GM10266 (cell line): ENCODE data around the gene CEBPG.

Experiments used
- DNase-seq: peaks from one replicate; pipeline ENCODE4 v3.0.0; 2012; ENCODE audit errors: extremely low spot score
- CTCF ChIP-seq: IDR thresholded peaks from 2 replicates; pipeline ENCODE4 v1.5.1; 2012; ENCODE audit warnings: mild to moderate bottlenecking, low read depth; ENCODE audit not compliant: control insufficient read depth, insufficient read depth; ENCODE audit errors: missing control alignments

CEBPG gene

DNA sequence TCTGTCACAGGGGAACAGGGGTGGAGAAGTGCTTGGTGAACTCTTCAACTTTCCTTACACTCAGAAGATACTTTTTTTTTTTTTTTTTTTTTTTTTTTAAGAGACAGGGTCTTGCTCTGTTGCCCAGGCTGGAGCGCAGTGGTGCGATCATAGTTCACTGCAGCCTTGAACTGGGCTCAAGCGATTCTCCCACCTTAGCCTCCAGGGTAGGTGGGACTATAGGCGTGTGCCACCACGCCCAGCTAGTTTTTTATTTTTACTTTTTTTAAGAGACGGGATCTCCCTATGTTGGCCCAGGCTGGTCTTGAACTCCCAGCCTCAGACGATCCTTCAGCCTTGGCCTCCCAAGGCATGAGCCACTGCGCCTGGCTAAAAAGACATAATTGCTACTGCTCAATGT is 11.5 kb downstream of the CEBPG start:
- DNase-seq: no peak
- TF ChIP-seq CTCF: no peak

DNA sequence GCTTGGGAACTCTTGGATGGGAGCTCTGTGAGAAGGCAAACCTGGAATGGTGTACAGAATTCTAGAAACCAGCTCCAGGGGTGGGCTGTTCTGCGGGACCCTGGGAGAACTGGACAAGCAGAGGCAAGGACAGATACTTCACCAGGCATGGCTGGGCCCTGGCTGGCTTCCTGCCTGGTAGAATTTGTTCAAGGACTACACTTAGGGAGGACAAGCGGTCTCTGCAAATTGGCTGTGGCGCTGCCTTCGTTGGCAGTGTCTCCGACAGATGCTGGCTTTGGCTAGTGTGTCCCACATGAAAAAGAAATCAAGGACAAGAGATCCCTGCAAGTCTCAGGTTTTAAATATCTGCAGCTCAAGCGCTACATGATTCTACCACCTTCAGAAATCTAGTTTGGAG is 12.4 kb downstream of the CEBPG start:
- no peak for TF ChIP-seq CTCF
- no peak for DNase-seq

- TF ChIP-seq CTCF: no peak
- no peak for DNase-seq
Observed at GRCh38 chr19:33386361-33386858, 12.9 kb downstream of the CEBPG start.

DNA sequence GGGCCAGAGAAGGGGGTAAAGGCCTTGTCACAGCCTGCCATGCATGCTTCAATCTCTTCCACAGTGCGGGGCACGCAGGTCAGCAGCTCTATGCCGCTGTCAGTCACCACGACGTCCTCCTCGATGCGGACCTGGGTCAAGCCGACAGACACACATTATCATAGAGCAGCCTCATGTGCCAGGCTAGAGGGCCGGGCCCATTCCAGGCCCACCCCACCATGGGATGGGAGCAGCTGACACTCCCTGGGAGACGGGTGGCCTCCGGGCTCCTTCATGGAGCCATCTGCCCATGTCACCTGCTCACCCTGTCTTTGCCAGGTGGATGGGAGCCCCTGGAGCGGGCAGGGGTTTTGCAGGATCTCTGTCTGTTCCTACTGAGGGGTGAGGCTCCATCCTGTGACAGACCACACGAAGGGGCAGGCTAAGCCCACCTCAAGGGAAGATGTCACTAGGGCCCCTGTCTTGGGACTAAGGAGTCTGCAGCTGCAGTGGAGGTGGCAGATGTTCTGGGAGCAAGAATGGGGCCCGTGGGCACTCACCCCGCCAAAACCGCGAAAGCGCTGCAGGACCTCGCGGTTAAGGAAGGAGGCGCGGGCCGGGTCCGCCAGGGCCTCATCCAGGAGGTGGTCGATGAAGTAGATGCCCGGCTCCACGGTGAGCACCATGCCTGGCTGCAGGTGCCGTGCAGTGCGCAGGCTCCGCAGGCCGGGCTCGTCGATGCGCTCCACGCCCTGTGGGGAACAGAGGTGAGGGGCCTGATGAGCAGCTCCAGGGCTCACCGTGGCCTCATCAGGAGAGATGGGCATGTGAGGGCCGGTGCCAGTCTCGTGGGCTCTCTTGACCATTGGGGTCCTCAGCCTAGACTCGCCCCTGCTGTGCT is 14.1 kb downstream of the CEBPG start:
- no peak for TF ChIP-seq CTCF
- no peak for DNase-seq

GRCh38 chr19:33388231-33388724 is 14.8 kb downstream of the CEBPG start:
- no peak for DNase-seq
- TF ChIP-seq CTCF: no peak

GRCh38 chr19:33388725-33389420 is 15.4 kb downstream of the CEBPG start:
- DNase-seq: no peak
- no peak for TF ChIP-seq CTCF

GRCh38 chr19:33389421-33390100 is 16.1 kb downstream of the CEBPG start:
- no peak for DNase-seq

More at GRCh38 chr19:33389421-33390100, 16.1 kb downstream of the CEBPG start:
- TF ChIP-seq CTCF: no peak
